ENCODE results near the gene TSPAN6.
A peak's percentile ranks its signal among the peaks of the same experiment; 100 is the strongest.

The TSPAN6 gene

GRCh38 chrX:100636321-100636991 lies at the start of gene TSPAN6:
Gene TSPAN6 (minus strand): TSS chrX:100636806. CDS start chrX:100636694, 112 bp downstream.
- no peak within 1 kb of the TSS for H3K4me3 ChIP-seq (ENCODE audit: low read depth, low read length)
- peak; percentile 53 for DNase-seq (ENCODE audit: low read depth)
- no peak for TF ChIP-seq CTCF (IDR thresholded peaks at IDR 0.05; ENCODE audit: insufficient read depth, low read depth, low read length, missing control alignments)

- no peak for DNase-seq (ENCODE audit: low read depth)
- no peak for TF ChIP-seq CTCF (IDR thresholded peaks at IDR 0.05; ENCODE audit: insufficient read depth, low read depth, low read length, missing control alignments)
- no peak overlapping the region for H3K4me3 ChIP-seq (ENCODE audit: low read depth, low read length)
Observed at GRCh38 chrX:100685997-100686305, 49.3 kb upstream of the TSPAN6 start.

GRCh38 chrX:100685284-100685996 lies 48.8 kb upstream of the TSPAN6 start:
- peak; percentile 81 for DNase-seq (ENCODE audit: low read depth)
- peak; percentile 67 for TF ChIP-seq CTCF (IDR thresholded peaks at IDR 0.05; ENCODE audit: insufficient read depth, low read depth, low read length, missing control alignments)
- no peak overlapping the region for H3K4me3 ChIP-seq (ENCODE audit: low read depth, low read length)

- no peak for DNase-seq (ENCODE audit: low read depth)
- H3K4me3 ChIP-seq (ENCODE audit: low read depth, low read length) = no peak overlapping the region
- no peak for TF ChIP-seq CTCF (IDR thresholded peaks at IDR 0.05; ENCODE audit: insufficient read depth, low read depth, low read length, missing control alignments)
Observed at GRCh38 chrX:100682939-100683338, 46.3 kb upstream of the TSPAN6 start.

GRCh38 chrX:100681599-100681998 lies 45.0 kb upstream of the TSPAN6 start:
- no peak overlapping the region for H3K4me3 ChIP-seq (ENCODE audit: low read depth, low read length)
- DNase-seq (ENCODE audit: low read depth) = no peak
- TF ChIP-seq CTCF (IDR thresholded peaks at IDR 0.05; ENCODE audit: insufficient read depth, low read depth, low read length, missing control alignments) = no peak

GRCh38 chrX:100680756-100681155 lies 44.1 kb upstream of the TSPAN6 start:
- no peak for DNase-seq (ENCODE audit: low read depth)
- TF ChIP-seq CTCF (IDR thresholded peaks at IDR 0.05; ENCODE audit: insufficient read depth, low read depth, low read length, missing control alignments) = no peak
- H3K4me3 ChIP-seq (ENCODE audit: low read depth, low read length) = no peak overlapping the region

Measured in GM12865 (cell line).